ENCODE data around the gene CTXN1.
"Not testable (repeated sequence)": the region's sequence is repeated elsewhere in the genome, so short reads cannot be mapped to it uniquely, and the experiment has no call there.

The CTXN1 gene

DNA sequence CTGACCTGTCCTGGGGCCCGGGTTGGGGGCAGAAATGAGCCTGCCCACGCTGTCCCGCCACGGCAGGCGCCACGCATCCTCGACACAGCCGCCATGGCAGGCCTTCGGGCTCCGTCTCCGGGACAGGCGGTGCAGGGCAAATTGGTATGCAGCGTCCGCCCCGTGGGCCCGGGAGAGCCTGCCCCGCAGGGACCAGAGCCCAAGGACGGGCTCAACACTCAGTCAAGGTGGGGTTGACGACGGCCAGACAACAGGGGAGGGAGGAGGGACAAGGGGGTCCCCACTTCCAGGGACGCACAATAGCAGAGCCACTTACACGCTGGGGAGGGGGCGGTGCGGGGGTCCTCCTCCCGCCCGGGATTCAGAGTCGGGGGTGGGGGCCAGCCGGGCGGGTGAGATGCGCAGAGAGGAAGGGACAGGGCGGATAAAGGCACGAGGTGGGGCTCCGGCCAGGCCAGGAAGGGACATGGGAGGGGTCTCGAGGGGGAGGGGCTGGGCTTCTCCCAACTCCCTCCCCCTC lies 1.2 kb downstream of the CTXN1 start:
- no peak for DNase-seq

DNA sequence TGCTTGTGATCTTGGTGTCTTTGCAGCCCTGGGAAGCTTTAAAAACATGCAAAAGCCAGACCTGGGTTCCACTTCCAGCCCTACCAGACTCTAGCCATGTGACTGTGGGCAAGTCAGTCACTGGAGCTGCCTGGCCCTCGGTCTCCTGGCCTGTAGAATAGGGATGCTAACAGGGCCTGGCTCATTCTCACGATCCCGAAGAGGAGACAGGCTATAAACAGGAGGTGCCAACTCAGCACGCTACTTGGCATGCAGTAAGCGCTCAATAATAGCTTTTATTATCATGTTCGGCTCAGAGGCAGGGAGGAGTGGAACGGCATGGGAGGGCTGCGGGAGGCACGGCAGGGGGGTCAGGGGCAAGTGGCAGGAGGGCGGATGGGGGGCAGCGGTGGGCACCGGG lies 1.7 kb downstream of the CTXN1 start:
- no peak for DNase-seq

DNA sequence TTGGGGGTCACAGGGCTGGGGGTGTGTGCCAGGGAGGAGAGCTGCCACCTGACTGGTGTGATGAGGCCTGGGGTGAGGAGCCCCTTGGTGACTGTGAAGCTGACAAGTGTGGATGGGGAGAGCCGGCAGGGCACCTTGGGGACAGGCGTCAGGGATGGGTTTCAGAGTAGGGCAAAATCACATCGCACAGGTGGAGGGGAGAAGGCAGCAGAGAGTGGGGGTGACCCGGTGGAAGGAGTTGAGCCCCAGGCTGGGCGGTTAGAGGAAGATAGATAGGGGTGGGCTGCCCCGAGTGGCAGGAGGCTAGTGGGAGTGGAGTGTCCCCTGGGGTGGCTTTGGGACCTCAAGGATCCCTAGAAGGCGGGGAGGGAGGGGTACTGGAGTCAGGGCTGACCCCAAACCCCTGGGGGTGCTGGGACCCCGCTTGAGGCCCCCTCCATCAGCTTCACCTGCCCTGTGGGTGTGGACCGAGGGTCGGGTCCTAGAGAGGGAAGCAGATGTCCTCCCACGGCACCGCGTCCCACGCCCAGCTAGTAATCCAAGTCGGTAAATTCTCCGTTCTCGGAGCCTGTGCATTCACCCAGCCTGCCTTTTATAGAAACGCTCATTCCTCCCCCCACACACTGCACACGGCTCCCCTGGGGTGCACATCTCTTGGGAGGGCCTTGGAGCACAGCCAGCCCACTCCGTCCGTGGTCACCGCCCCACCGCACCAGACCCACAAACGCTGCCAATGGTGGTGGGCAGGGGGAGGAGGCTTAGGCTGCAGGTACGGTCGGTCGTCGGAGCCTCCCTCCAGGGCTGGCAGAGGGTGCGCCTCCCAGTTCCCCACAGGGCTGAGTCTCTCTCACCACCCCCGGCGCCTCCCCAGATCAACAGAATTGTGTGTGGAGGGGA lies 2.4 kb downstream of the CTXN1 start:
- DNase-seq: no peak

DNA sequence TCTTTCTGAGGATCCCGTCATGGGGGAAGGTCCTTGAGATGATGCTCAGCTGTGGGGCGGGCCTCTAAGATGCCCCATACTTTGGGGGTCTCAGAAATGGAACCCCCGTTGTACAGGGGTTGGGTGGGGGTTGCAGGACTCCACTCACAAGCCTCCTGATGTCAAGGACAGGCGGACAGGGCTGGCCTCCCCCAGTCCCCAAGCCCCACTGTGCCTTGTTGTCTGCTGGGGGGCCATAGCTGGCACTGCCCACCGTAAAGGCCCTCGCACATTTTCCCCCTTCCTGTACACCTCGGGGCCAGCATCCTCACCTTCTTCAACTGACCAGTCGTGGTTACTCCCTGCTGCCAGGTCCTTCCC lies 3.1 kb downstream of the CTXN1 start:
- DNase-seq: no peak

DNA sequence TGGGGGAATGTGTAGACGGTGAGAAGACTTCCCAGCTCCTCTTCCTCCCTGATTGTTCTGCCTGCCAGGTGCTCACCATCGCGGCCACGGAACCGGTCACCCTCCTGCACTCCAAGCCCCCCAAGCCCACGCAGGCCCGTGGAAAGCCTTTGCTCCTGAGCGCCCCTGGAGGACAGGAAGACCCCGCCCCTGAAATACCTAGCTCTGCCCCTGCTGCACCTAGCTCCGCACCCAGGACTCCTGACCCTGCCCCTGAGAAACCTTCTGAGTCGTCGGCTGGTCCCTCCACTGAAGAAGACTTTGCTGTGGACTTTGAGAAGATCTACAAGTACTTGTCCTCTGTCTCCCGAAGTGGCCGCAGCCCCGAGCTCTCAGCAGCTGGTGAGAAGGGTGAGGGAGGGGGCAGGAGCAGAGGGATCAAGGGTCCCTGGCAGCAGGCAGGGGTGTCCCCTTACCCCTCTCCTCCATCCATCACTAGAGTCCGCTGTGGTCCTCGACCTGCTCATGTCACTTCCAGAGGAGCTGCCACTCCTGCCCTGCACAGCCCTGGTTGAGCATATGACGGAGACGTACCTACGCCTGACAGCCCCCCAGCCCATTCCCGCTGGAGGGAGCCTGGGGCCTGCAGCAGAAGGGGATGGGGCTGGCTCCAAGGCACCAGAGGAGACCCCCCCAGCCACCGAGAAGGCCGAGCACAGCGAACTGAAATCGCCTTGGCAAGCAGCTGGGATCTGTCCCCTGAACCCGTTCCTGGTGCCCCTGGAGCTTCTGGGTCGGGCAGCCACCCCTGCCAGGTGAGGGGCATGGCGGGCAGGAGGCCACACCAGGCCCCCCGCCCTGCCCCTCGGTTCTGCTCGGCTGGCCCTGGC lies 3.7 kb downstream of the CTXN1 start:
- no peak for DNase-seq

DNA sequence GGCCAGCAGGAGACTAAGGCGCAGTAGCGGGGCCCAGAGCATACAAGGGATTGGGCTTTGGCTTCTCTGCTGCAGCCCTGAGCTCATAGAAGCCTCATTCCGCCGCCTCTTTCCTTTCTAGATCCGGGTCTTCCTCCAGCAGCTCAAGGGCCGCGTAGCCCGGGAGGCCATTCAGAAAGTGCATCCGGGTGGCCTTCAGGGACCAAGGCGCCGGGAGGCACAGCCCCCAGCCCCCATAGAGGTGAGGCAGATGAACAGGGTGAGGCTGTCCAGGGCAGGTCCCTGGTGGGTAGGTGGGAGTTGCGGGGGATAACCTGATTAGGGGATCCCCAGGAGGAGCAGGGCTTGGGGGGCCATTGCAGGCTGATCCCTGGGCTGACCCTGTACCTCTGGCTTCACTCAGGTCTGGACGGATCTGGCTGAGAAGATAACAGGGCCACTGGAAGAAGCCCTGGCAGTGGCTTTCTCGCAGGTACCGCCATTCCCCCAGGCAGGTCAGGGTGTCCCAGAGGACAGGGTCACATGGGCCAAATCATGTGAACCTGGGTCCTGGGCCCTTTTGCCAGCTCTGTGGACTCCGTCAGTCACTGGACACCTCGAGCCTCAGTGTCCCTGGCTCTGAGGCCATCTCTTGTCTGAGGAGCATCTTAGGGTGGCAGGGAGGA lies 4.5 kb downstream of the CTXN1 start:
- DNase-seq: no peak

DNA sequence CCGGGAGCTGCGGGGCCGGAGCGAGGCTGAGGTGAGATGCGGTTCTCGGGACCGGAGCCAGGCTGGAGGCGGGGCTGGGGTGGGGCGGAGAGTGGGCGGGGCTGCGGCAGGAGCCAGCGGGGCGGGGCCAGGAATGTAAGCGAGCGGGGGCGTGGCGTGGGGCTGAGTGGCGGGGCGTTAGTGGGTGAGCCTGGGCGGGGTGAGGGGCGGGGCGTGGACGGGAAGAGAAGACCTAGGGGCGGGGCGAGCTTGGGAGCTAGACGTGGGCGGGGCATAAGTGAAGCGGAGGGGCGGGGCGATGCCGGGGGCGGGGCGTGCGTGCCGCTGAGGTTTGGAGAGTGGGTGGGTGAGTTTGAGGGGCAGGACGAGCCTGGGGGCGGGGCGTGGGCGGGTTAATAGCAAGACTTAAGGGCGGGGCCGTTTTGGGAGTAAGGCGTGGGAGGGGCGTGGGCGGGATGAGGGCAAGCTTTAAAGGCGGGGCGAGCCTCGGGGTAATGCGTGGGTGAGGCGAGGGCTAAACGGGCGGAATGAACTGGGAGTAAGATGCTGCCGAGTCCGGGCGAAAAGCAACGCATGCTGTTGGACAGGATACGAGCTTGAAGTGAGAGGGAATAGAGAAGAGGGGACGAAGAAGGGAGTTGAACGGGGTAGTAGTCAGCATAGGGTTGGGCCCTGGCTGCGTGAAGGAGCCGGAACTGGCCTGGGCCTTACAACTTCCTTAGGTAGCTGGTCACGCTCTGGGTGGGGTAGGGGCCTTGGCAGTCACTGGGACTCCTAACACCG lies 5.2 kb downstream of the CTXN1 start:
- peak; percentile 100 for DNase-seq

DNA sequence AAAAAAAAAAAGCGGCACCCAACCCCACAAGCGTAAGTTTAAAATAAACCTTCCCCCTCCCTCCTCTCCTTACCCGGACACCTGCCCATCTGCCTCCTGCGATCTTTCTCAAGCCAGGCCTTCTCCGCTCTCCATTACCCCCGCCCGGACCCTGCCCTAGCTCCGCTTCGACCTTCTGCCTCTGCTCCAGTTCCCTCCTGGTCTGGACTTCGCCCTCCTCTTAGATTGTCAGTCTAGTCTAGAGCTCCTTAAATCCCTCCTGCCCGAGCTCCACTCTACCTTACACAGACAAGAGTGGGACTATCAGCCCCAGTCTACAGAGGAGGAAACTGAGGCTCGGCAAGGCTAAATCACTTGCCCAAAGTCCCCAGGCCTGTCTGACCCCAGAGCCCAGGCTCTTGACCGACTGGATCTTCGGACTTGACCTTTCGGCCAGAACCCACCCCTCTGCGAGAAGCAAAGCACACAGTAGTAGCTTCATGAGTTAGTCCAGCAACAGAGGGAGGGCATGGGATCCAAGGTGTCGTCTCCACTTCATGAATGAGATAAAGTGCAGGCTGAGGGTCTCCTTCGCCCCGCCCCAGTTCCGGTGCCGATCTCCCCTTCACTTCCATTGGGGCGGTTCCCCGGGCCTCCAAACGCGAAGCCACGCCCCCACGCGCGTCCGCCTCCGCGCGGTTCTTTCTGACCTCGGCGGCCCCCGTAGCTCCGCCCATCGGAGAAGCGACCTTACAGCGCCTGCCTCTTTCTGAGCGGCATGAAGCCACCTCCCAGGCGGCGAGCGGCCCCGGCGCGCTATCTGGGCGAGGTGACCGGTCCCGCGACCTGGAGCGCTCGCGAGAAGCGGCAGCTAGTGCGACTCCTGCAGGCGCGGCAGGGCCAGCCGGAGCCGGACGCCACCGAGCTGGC lies 6.1 kb downstream of the CTXN1 start, which contains the start of gene SNAPC2:
TSS of gene SNAPC2 (plus strand) at position 729 of the 909 bp plus-strand sequence. CDS start at position 758, 29 bp downstream.
- DNase-seq: peak; percentile 94

DNA sequence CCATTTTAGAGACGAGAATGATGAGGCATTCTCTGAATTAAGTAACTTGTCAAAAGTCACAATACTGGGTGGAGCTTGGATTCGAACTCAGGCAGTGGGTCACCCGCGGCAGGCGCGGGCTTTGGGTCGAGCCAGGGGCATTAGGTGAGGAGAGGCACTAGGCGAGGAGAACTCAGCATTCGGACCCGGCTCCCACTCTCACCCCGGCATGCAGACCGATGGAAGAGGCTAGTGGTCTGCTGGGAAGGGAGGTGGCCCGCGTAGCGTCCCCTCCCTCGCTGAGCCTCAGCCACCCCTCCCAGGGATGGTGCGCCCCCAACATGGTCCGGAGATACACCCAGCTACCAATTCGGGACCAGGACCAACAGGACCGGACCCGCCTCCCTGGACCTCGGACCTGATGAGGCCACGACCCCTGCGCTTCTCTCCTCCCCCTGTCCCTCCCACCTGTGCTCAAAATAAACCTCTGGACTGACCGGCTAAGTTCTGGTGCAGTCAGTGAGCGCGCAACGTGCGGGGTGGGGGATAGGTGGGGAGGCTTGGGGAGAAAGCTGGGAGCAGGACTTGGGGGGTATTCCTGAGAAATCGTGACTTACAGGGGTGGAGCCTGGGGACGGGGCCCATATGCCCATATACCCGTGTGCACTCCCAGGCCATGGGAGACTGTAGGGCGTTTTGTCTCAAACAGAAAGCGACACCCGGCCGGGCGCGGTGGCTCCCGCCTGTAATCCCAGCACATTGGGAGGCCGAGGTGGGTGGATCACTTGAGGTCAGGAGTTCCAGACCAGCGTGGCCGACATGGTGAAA lies 7.1 kb downstream of the CTXN1 start:
- no peak for DNase-seq

DNA sequence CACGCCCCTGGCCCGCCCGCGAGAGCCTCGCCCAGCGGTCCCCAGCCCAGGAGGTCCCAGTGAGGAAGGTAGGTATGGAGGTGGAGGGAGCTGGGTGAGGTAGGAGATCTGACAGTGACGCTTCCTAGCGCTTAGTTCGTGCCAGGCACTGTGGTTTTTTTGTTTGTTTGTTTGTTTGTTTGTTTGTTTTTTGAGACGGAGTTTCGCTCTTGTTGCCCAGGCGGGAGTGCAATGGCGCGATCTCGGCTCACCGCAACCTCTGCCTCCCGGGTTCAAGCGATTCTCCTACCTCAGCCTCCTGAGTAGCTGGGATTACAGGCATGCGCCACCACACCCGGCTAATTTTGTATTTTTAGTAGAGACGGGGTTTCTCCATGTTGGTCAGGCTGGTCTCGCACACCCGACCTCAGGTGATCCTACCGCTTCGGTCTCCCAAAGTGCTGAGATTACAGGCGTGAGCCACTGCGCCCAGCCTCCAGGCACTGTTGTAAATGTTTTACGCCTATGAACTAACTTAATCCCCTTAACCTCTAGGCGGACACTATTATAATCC lies 7.8 kb downstream of the CTXN1 start:
- not testable (repeated sequence) for DNase-seq

DNA sequence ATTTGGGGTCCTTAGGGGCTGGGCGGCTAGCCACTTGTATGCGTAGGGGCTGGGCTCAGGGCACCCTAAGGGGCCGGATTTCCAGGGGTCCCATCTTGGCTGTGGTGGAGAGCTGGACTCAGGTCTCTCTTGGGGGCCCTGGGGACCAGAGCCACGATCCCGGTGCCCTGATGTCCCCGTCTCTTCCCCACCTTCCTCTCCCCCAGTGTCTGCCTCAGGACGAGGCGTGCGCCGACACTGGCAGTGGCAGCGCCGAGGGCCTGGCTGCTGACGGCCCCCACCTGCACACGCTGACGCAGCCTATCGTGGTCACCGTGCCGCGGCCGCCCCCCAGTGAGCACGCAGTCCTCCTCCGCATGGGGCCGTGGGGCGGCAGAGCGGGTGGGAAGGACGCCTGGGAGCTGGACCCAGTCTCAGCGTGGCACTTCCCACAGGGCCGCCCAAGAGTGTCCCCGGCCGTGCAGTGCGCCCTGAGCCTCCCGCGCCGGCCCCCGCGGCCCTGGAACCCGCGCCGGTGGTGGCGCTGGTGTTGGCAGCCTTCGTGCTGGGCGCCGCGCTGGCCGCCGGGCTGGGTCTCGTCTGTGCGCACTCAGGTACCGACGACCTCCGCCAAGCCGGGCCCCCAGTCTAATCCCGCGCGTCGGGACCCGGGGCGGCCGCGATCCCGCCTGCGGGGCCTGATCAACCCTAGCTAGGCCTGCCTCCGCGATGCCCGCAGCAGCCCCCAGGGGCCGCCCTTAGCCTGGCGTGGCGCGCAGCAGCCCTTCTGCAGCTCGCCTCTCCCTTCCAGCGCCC lies 8.5 kb downstream of the CTXN1 start:
- peak; percentile 30 for DNase-seq

DNA sequence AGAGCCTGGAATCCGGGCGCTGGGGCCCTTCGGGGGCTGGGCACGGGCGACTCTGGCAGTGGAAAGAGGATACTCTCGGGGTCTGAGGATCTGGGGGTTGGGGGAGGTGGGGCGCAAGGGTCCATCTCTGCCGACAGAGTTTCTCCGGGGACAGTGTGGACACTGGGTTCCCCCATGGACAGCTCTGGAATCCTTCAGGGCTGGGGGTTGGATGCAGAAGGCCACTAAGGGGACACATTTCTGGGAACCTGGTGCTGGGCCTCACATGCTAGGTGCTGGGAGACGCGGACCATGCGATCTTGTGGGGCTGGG lies 9.0 kb downstream of the CTXN1 start:
- no peak for DNase-seq

DNA sequence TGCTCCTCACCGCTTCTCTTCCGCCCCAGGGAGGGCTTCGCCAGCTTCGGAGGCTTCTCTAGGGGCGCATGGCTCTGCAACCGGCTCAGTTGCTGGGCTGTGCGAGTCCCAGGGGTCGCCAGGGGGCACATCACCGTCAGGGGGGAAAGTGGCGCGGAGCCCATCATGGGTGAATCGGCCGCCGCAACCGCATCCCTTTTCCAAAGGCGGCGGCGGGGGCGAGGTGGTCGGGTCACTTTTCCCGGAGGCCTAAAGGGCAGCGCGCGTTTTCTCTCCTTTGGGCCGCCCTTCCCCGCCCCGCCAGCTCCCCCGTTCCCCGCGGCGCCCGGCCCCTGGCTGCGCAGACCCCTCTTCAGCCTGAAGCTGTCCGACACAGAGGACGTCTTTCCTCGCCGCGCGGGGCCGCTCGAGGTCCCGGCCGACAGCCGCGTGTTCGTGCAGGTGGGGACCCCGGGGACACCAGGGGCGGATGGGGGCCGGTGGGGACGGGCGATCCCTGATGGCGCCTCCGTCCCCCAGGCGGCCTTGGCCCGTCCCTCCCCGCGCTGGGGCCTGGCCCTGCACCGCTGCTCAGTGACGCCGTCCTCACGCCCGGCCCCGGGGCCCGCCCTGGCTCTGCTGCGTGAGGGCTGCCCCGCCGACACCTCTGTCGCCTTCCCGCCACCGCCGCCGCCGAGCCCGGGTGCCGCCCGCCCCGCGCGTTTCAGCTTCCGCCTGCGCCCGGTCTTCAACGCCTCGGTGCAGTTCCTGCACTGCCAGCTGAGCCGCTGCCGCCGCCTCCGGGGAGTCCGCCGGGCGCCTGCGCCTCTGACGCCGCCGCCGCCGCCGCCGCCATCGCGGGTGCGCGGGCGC lies 9.6 kb downstream of the CTXN1 start:
- no peak for DNase-seq

DNA sequence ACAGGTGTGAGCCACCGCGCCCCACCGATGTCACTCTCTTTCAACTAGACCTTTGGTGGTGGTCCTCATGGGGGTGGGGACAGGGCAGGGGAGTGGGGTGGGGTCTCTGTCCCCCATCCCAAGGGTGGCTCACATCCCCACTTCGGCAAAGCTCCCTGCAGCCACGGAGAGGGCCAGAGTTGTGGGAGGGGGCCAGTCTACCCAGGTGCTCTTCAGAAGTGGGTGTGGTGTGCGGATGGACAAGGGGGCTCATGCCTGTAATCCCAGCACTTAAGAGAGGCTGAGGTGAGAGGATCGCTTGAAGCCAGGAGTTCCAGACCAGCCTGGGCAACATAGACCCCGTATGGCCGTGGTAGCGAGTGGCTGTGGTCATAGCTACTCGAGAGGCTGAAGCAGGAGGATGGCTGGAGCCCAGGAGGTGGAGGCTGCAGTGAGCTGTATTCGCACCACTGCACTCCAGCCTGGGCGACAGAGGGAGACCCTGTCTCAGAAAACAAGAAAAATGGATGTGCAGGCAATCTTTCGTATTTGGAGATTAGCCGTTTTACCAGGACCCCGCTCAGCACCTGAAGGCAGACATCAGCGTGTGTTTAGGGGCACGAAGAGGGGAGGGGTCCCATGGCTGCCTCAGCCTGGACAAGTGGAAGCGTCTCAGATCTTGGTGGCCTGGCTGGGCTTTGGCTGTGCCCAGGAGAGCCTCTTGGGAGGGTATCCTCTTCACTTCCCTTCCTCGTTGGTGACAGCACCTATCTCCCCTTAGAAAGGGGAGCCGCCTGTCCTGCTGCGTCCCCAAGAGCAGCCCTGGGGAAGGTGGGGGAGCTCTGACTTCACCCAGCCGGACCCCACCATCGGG lies 10.5 kb downstream of the CTXN1 start:
- no peak for DNase-seq

DNA sequence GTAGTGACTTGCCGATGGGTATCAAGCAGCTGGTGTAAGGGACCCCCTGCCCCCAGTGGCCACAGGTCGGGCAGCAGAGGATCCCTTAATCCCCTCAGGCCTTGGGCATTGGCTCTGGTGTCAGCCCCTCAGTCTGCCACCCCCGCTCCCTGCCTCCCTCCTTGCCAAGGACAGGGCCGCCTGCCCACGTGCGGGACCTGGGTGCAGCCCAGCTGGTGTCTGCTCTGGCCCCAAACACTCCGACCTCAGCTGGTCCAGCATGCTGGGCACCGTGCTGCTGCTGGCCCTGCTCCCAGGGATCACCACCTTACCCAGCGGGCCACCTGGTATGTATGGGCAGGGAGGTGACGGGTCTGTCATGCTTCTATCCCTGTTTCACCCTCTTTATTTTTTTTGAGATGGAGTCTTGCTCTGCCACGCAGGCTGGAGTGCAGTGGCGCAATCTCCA lies 11.3 kb downstream of the CTXN1 start, which contains the start of gene TGFBR3L:
TSS of gene TGFBR3L (plus strand) at position 233 of the 448 bp plus-strand sequence.
- no peak for DNase-seq

DNA sequence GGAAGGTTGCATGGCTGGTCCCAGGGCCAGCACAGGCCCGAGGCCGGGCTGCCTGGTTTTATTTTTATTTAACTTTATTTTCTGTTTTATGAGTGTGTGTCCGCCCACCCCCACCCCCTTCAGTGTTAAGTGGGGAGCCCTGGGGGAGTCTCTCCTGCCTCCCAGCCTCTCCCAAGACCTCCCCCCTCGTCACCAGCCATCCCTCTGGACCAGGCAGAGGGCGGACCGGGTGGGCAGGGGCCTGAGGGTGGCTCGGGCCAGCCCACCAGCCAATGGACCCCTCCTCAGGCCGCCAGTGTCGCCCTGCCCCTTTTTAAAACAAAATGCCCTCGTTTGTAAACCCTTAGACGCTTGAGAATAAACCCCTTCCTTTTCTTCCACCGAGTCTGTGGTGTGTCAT lies 11.8 kb downstream of the CTXN1 start:
- no peak for DNase-seq

DNA sequence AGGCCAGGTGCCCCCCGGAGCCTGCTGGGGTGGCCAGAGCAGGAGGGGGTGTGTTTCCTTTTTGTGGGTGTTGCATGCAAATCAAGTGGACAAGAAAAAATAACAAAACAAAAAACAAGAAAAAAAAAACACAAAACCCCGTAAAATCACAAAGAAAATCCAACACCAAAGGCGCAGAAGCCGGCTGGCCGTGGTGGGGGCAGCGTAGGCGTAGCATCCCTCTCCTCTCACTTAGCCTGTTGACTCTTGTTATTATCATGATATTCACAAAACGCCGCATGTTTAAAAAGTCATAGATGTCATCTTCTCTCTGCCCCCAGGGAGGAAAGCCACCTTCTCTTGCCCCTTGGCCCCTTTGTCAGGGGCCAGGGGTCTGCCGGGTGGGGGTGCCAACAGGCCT lies 12.3 kb downstream of the CTXN1 start:
- DNase-seq: no peak

Data from NCI-H1436 (cell line).